ENCODE data around the gene ZRANB3. TPM values are rescaled to one million over a fixed set of nuclear protein-coding genes. Genes with fewer than 3 reads are reported as not detected.
"Not testable (repeated sequence)": the region's sequence is repeated elsewhere in the genome, so short reads cannot be mapped to it uniquely, and the experiment has no call there.

The ZRANB3 gene
- polyA plus RNA-seq, 3 donors: 8.5 to 9.3 (median 8.9) TPM

GRCh38 chr2:135494503-135494902 is 36.5 kb downstream of the ZRANB3 start:
- DNase-seq (ENCODE audit: low read depth in 3 of 3, low spot score in 2 of 3): no peak

DNA sequence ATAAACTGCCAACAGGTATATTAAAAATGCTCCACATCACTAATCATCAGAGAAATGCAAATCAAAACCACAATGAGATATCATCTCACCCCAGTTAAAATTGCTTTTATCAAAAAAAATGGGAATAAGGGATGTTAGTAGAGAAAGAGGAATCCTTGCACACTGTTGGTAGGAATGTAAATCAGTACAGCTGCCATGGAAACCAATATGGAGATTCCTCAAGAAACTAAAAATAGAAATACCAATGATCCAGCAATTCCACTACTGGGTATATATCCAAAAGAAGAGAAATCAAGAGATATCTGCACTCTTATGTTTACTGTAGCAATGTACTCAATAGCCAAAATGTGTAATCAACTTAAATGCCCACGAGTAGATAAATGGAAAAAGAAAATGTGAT is 40.6 kb downstream of the ZRANB3 start:
- no peak for DNase-seq (ENCODE audit: low read depth in 3 of 3, low spot score in 2 of 3)

DNA sequence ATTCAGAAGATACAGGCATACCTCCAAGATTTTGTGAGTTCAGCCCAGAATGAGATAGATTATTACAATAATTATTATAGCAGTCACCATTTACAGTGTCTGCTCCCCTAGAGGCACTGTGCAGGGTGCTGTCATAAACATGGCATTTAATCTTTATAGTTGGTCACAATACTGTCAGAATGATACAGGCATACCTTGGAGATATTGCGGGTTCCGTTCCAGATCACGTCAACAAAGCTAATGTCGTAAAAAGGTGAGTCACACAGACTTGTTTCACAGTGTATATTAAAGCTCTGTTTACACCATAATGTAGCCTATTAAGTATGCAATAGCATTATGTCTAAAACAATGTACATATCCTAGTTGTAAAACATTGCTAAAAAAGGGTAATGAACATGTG is 45.6 kb downstream of the ZRANB3 start:
- DNase-seq (ENCODE audit: low read depth in 3 of 3, low spot score in 2 of 3): no peak

GRCh38 chr2:135475128-135475527 is 55.9 kb downstream of the ZRANB3 start:
- no peak for DNase-seq (ENCODE audit: low read depth in 3 of 3, low spot score in 2 of 3)

DNA sequence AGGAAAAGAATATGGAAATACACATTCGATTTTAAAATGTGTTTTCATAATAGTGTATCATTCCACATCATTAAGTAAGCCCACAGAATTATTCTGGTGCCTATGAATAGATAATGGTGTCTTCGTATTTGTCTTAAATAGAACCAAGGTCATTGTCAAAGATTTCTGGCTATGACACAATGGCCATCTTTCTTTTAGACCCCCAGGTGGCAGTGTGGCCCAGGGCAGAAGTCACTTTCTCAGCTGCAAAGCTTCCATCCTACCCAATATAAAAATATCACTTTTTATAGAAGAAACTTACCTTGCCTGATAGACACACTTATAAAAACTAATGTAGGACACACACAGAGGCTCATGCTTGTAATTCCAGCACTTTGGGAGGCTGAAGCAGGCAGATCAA is 57.5 kb downstream of the ZRANB3 start:
- DNase-seq (ENCODE audit: low read depth in 3 of 3, low spot score in 2 of 3): no peak

- no peak for DNase-seq (ENCODE audit: low read depth in 3 of 3, low spot score in 2 of 3)
Measured at GRCh38 chr2:135471106-135471505, 59.9 kb downstream of the ZRANB3 start.

DNA sequence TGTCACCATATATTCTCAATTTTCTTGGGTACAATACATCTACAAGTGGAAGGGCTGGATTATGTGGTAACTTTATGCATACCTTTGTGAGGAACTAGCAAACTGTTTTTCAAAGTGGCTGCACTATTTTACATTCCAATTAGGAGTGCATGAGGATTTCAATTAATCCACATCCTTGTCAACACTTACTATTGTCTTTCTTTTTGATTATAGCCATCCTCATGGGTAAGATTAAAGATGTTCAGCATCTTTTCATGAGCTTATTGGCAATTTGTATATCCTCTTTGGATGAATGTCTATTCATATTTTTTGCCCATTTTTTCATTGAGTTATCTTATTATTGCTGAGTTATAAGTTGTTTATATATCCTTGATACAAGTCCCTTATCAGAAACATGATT is 73.7 kb downstream of the ZRANB3 start:
- DNase-seq (ENCODE audit: low read depth in 3 of 3, low spot score in 2 of 3): no peak

DNA sequence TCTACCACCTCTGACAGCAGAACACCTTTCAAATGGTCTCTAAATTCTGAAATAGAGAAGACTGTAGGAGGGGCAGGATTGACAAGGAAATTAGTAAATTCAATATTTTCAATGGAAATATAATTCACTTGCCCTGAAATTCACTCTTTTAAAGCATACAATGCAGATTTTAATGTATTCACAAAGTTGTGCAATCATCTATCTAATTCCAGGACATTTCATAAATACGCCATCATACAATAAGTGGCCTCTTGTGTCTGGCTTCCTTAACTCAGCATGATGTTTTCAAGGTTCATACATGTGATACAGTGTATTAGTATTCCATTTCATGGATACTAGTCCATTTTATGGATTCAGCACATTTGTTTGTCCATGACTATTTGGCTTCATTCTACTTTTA is 74.2 kb downstream of the ZRANB3 start:
- DNase-seq (ENCODE audit: low read depth in 3 of 3, low spot score in 2 of 3): no peak

DNA sequence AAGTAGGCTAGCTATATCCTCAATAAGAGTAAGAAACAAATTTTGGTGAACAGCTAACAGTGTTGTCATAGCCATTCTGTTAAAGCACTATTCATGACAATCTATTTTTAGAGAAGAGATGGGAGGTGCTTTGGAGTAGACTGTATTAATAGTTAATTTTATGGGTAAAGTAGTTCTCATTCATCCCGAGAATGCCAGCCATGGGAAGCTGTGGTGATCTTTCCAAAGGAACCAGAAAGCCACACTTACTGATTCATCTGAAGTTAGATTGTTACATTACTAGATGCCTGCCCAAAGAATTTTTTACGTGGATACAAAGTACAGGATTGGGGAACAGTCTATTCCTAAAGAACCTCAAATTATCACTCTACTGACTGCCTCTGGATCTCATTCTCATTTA is 74.6 kb downstream of the ZRANB3 start:
- DNase-seq (ENCODE audit: low read depth in 3 of 3, low spot score in 2 of 3): no peak

DNA sequence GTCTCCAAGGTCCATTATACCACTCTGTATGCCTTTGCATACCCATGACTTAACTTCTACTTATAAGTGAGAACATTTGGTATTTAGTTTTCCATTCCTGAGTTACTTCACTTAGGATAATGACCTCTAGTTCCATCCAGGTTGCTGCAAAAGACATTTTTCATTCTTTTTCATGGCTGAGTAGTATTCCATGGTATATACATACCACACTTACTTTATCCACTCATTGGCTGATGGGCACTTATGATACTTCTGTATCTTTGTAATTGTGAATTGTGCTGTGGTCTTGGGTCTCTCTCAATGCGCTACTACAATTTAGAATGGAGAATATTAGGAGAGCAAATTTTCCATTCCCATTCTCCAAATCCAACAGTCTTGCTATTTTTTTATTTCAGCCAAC is 76.4 kb downstream of the ZRANB3 start:
- DNase-seq (ENCODE audit: low read depth in 3 of 3, low spot score in 2 of 3): no peak

DNA sequence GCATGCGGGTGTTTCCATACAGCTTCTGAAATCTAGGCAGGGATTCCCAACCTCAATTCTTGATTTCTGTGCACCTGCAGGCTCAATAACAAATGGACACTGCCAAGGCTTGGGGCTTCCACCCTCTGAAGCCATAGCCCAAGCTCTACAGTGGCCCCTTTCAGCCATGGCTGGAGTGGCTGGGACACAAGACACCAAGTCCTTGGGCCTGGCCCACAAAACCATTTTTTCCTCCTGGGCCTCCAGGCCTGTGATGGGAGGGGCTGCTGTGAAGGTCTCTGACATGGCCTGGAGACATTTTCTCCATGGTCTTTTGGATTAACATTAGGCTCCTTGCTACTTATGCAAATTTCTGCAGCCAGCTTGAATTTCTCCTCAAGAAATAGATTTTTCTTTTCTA is 78.0 kb downstream of the ZRANB3 start:
- not testable (repeated sequence) for DNase-seq (ENCODE audit: low read depth in 3 of 3, low spot score in 2 of 3)

GRCh38 chr2:135451966-135452365 is 79.1 kb downstream of the ZRANB3 start:
- DNase-seq (ENCODE audit: low read depth in 3 of 3, low spot score in 2 of 3): no peak

- DNase-seq (ENCODE audit: low read depth in 3 of 3, low spot score in 2 of 3): not testable (repeated sequence)
Measured at GRCh38 chr2:135443013-135443412, 88.0 kb downstream of the ZRANB3 start.

GRCh38 chr2:135435155-135435554 is 95.9 kb downstream of the ZRANB3 start:
- not testable (repeated sequence) for DNase-seq (ENCODE audit: low read depth in 3 of 3, low spot score in 2 of 3)

DNA sequence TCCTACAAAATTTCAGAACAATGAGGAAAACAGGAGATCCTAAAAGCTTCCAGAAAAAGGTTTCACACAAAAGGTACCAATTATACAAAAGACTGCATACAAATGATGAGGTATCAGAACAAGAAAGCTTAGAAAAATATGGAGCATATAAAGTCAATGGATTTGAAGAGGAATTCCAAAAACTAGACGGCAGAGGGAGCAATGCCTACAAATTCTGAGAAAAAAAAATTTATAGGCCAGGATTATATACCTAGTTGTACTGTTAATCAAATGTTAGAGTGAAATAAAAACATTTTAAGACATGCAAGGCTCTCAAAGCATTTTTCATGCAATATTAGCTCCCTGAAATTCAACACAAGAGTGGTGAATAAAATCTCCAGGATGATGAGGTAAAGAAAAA is 106.2 kb downstream of the ZRANB3 start:
- DNase-seq (ENCODE audit: low read depth in 3 of 3, low spot score in 2 of 3): no peak

DNA sequence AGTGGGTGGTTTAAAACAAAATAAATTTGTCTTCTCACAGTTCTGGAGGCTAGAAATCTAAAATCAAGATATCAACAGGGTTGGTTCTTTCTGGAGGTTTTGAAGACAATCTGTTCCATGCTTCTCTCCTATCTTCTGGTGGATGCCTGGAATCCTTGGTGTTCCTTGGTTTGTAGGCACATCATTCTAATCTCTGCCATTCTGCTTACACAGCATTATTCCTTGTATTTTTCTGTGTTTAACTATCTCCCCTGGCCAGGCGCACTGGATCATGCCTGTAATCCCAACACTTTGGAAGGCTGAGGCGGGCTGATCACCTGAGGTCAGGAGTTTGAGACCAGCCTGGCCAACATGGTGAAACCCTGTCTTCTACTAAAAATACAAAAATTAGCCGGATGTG is 108.1 kb downstream of the ZRANB3 start:
- DNase-seq (ENCODE audit: low read depth in 3 of 3, low spot score in 2 of 3): no peak

DNA sequence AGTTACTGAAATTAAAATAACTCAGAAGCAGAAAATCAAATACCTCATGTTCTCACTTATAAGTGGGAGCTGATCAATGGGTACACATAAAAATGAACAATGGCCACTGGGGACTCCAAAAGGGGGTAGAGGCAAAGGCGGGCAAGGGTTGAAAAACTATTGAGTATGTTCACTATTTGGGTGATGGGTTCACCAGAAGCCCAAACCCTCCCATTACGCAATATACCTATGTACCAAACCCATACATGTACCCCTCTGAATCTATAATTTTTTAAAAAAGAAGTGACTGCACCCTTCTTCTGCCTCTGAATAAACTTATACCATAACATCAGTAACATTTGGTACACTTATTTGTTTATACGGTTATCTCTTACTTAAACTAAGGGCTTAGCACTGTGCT is 119.4 kb downstream of the ZRANB3 start:
- DNase-seq (ENCODE audit: low read depth in 3 of 3, low spot score in 2 of 3): no peak

GRCh38 chr2:135409436-135409835 is 121.6 kb downstream of the ZRANB3 start:
- no peak for DNase-seq (ENCODE audit: low read depth in 3 of 3, low spot score in 2 of 3)

DNA sequence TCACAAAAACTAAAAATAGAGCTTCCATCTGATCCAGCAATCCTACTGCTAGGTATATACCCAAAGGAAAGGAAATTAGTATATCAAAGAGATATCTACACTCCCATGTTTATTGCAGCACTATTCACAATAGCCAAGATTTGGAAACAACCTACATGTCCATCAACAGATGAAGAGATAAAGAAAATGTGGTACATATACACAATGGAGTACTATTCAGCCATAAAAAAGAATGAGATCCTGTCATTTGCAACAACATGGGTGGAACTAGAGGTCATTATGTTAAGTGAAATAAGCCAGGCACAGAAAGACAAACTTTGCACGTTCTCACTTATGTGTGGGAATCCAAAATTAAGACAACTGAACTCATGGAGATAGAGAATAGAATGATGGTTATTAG is 134.8 kb downstream of the ZRANB3 start:
- not testable (repeated sequence) for DNase-seq (ENCODE audit: low read depth in 3 of 3, low spot score in 2 of 3)

- no peak for DNase-seq (ENCODE audit: low read depth in 3 of 3, low spot score in 2 of 3)
Measured at GRCh38 chr2:135386993-135387392, 144.0 kb downstream of the ZRANB3 start.

- DNase-seq (ENCODE audit: low read depth in 3 of 3, low spot score in 2 of 3): no peak
Measured at GRCh38 chr2:135378591-135378990, 152.4 kb downstream of the ZRANB3 start.

- no peak for DNase-seq (ENCODE audit: low read depth in 3 of 3, low spot score in 2 of 3)
Measured at GRCh38 chr2:135373702-135374101, 157.3 kb downstream of the ZRANB3 start.

DNA sequence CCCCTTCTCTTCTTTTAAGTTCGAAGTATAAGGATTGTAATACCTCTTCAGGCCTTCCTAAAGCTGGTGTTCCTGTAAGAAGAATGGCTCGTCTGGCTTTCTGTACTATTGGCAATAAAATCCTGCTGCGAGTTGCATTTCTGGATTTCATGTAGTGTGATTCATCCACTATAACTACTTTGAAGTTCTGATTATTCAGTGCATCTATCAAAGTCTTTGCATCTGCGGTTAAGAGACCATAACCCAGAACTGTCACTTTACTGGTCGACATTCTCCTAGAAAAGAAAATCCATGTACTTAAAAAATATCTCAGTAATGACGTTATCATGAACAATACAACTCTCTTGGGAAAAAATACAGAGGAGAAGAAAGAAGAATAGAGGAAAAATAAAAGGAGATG is 181.1 kb downstream of the ZRANB3 start:
- no peak for DNase-seq (ENCODE audit: low read depth in 3 of 3, low spot score in 2 of 3)

All from right renal cortex interstitium (tissue), 3 donors.